GM19193 (cell line): Measurements from ENCODE around the gene HIVEP1.

Experiments
- POLR2A ChIP-seq: IDR thresholded peaks from 4 replicates; pipeline ENCODE4 v1.6.1; 2011; ENCODE audit not compliant: insufficient read depth, insufficient read length; ENCODE audit errors: extremely low read depth

HIVEP1 gene

DNA sequence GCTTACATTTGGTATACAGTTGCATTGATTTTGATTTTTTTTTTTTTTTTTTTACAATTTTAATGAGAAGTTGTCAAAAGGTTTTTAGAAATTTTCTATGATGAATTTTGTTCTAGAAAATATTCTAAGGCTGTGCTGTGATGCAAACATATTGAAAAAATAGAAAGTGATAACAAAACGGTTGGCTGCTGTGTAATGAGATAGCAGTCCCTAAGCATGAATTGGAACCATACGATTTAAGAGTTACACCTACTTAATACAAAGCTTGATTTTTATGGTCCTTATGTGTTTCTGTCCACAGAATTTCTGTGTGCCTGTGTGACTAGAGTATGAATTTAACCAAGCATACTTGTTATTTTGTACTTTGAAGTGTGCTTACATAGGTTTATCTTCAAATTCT is 12.1 kb downstream of the HIVEP1 start:
- no peak for TF ChIP-seq POLR2A

DNA sequence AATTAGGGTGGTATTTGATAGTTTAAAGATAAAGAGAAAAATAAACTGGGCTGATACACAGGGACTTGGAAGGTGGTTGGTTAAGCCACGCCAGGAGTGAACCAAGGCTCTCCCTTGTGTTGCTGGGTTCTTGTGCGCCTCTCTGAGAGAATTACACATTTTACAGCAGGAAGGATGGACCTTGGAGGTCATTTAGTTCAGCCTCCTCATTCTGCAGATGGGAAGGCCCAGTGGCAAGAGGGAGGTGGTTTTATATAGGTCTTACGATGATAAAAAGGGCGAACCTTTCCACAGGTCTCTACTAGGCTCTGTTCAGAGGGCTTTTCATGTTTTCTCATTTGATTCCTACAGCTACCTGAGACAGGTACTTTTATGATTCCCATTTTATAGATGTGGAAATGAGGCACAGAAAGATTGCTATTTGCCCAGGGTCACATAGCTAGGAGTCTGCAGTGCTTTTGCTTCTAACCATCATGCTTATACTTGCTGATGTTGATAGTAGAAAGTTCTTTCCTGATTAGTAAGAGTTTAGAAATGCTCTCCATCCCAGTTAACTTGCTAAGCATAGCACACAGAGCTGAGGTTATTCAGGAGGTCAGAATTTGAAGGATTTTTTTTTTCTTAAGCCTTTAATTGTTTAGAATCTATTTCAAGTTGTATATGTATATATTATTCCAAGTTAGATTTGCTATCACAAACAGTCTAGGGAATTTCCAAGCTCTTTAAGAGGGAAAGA is 12.8 kb downstream of the HIVEP1 start:
- no peak for TF ChIP-seq POLR2A

DNA sequence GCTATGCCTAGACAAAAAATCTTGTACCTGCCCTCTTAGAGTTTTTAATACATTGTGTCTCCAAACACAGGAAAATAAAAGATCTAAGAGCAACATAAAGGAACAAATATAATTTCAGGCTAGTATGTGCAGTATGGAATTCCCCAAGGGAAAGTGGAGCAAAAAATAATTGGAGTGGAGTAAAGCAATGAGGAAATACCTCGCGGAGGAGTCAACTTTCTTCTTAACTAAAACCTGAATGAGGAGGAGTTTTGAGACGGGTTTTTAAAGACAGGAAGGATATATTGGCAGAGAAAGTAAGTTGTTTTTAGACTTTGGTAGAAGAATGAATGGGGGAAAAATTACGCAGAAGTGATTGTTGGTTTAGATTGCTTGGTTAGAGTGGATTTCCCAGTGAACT is 14.0 kb downstream of the HIVEP1 start:
- no peak for TF ChIP-seq POLR2A

DNA sequence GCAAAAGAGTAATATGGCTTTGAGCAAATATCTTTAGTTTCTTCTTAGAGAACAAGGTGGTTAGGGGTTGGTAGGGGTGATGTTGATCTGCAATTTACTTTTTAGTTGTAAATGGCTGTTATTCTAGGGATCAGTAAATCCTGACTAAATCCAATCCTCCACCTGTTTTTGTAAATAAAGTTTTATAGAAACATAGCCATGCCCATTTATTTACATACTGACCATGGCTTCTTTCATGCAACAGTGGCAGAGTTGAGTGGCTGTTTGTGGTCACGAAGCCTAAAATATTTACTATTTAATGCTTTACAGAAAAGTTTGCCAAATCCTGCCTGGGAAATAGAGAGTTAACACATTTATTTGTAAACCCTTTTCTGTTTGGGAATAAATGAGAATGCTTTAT is 14.7 kb downstream of the HIVEP1 start:
- no peak for TF ChIP-seq POLR2A

DNA sequence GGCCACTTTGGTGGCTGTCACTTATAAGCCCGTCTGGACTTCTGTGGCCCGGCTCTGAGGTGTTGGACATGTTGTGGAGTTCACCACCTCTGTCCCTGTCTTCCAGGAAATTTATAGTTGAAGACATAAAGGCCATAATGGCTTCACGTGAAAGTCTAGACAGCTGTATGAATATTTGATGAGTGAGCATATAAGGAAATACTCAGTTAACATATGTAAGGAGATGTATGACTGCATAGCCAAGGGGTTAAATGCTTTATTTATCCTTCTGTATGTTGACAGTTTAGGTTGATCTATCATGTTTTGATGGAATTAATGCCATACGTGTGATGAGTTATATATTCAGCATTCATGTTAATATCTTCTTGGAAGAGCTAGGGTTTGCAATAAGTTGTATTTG is 16.1 kb downstream of the HIVEP1 start:
- TF ChIP-seq POLR2A: no peak

DNA sequence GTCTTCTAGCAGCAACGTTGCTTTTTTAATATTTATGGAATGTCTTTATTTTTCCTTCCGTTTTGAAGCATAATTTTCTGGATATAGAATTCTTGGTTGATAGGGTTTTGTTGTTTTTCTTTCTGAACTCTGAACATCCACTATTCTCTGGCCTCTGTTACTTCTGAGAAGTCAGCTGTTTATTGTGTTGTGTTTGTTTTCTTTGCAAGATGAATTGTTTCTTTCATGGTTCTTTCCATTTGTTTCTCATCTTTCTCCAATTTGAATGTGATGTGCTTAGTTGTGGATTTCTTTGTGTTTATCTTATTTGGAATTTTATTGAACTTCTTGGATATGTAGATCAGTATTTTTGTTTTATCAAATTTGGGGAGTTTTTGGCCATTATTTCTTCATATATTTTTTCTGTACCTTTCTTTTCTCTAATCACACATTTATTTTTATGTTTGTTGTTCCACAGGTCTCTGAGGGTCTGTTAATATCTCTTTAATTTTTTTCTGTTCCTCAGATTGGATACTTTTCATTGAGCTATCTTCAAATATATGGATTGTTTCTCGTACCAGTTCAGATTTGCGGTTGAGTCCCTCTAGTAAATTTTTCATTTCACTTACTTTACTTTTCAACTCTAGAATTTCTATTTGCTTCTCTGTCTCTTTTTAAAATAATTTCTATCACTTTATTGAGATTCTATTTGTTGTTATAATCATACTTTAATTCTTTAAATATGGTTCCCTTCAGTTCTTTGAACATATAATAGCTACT is 18.0 kb downstream of the HIVEP1 start:
- TF ChIP-seq POLR2A: no peak

DNA sequence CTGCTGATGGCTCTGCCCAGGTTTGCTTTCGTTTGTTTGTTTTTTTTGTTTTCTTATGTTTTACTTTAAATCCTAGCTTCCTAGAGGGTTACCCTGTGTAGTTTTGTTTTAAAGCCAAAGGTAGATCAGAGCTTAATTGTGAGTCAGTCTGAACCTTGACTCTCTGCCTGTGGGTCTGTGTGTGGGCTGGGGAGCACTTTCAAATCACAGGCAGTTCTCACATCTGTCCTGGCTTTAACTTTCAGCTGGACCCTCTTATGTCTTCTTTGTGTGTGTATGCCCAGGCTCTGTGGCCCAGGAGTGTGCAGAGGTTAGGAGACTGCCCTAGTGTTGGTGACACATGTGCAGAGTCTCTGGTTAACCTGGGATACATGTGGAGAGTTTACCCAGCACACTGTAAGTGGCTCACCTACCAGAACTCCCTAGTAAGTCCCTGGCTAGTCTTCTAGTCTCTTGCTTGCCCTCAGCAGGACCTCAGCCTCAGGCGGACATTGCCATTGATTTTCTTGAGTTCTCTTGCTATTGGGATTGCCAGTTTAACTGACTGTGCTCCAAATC is 19.0 kb downstream of the HIVEP1 start:
- TF ChIP-seq POLR2A: no peak

DNA sequence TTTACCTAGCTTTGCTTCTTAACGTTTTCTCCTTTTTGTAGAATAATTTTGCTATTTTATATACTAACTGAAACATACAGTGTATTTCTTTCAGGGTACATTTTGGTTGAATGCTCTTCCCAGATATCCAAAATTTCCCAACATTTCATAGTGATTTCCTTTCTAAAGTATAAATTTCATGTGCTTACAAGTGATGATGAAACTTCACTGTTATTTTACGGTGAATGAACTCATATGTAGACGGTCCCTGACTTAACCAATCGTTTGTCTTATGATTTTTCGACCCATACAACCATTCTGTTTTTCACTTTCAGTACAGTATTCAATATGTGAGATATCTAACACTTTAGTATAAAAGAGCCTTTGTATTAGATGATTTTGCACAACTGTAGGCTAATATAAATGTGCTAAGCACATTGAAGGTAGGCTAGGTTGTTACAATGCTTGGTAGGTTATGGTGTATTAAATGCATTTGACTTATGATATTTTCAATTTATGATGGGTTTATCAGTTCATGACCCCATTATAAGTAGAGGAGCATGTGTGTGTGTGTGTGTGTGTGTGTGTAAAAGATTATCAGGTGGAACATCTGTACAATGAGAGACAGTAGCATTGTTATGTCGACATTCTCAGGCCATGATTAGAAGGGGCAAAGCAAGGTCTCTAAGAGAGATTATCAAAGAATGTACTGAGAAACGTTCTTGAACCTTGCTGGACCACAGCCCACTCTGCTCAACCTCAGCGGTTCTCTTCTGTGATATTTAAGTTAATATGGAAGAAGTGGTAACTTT is 20.9 kb downstream of the HIVEP1 start:
- no peak for TF ChIP-seq POLR2A

DNA sequence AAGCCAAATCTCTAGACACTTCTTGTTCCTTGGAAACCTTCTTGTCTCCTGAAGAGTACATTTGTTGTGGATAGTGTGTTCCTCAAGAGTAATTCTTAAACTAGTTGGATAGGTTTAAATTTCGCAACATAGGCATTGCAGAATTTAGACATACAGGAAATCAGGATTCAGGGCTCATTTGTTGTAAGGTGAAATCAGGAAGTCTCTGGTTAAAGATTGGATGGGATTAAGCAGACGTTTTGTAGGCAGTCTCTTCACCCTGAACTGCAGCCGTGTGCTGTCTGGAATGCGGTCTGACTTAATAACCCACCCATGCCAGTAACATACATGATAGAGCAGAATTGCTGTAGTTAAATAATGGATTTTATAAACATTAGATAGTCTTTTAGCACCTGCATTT is 21.7 kb downstream of the HIVEP1 start:
- TF ChIP-seq POLR2A: no peak

DNA sequence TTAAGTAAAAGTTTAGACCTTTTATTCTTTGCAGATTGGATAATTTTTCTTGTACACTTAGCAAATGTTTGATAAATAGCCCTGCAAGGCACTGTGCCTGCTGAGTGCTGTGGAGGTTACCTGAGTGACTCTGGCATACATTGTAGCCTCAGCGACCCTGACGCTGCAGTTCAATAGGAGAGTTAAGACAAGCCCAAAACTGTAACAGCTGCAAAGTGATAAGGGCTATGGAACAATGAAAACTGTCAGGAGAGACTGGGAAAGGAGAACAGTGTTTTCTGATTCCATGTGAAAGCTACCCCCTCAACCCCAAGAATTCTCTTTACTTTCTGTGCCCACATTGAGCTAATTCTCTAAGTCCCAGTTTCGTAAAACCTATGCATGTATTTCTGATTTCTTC is 22.2 kb downstream of the HIVEP1 start:
- TF ChIP-seq POLR2A: no peak

DNA sequence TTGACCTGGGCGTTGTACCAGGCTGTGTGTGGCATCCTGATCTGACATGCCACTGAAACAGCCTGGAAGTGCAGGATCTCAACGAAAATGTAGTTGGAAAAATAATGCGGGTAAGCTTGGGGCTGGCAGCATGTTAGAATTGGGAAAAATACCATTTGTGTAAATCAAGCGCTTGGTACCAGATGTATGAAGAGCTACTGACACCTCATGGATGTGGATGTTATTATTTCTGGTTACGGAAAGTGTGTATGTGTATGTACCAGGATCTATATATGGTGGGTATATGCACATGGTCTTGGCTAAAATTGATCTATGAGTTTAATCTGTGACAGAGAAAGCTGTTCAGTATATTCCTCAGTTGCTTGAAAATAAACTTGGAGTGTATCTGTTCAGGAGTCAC is 22.7 kb downstream of the HIVEP1 start:
- no peak for TF ChIP-seq POLR2A

DNA sequence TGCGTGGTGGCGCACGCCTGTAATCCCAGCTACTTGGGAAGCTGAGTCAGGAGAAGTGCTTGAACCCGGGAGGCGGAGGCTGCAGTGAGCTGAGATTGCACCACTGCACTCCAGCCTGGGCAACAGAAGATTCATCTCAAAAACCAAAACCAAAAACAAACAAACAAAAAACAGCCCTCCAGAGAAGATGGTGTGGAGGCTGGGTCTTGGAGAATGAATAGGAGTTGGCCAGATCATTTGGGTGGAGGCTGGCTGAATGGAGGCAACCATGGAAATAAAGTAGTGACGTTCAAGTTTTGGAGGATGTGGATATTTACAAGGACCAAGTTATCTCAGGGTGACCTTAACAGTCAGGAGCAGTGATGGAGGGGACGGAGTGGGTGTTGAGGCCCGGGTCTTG is 24.7 kb downstream of the HIVEP1 start:
- no peak for TF ChIP-seq POLR2A

DNA sequence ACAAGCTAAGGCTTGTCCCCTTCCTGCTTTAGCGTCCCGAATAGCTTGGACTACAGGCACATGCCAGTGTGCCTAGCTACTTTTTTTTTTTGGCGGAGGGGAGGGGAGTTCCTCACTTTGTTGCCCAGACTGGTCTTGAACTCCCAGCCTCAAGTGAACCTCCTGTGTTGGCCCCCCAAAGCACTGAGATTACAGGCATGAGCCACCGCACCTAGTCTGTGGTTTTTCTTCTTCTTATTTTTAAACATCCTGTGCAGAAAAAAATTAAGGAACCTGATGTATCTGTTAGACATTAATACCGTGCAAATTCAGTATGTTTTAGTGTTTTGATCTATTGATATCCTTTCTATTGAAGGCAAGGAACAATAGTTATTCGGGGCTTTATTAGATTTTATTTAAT is 25.7 kb downstream of the HIVEP1 start:
- TF ChIP-seq POLR2A: no peak

DNA sequence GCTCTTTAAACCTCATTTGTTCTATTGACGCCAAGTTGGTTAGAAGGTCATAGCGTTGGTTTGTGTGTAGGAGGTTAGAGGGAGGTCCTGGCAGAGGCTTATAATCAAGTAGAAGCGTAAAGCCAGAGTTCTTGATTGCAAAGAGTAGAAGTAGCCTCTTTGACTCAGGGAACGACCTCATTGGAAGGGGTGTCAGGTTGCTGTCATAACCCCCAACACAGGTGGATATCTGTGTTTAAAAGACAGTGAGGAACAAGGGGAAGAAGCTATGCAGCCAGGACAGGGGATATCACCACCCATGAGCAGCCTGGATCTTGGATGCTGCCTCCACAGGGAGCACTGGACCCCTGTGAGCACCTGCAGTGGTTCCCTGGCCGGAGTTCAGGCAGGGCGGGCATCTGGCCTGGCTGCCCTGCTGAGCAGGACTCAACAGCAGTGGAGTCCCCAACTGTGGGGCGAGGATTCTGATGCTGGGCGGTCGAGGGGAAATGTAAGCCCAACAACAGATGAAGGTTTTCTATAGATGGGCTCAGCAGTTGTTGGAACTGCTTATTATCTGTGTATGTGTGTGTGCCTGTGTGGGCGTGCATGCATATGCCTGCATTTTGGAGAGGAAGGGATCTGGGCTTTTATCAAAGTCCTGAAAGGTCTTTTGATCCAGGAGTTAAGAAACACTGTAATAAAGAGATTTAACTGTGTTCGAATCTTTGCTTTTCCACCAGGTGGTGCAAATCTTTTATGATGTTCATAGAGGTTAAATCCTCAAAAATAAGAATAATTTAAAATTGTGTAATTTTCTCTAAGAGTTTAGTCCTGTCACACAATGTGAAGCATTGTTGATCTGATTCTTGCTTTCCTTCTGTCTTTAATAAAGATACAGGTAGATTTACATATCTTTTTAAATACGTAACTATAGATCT is 27.7 kb downstream of the HIVEP1 start:
- no peak for TF ChIP-seq POLR2A

DNA sequence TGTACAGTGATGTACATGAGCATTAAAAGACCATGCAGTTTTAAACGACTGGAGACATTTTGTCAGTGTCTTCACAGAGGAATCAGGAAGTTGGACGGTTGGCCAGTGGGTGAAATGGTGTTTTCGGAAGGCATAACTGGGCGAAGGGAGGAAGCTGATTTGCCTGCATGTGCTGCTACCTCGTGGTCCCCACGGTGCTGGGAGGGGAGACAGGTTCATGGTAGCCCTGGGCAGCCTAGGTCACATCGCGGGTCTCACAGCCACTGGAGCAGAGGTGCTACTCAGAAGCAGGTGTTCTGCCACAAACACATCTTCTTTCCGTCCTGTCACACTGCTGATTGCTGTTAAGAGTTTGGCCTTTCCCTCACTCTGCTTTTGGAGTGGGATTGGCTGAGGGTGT is 35.2 kb downstream of the HIVEP1 start:
- TF ChIP-seq POLR2A: peak; percentile 48

DNA sequence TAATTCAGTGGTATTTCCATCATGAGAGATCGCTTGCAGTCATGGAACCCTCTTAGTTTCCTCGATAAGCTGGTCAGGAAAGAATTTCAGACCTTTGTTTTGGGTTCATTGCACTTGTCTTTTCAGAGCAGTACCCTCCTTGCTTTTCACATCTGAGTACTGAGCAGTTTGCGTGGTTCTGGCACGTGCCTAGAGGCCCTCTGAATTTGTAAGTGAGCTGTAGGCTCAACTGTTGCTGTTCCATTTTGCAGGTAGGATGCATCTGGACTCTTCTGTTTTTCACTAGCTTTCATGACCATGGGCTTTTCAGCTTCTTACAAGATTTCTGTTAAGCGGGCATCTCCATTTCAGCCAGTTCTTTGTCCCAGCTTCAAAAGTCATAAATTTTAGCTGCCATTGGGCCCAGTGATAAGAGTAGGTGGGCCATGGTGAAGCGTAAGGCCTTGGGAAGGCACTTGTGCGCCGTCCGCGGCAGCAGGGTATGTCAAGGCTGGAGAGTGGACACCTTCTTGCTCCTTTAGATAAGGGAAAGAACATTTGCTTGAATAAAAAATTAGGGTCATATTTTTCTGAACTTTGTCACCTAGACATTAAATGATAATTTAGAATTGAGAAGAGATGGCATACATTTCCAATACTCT is 35.8 kb downstream of the HIVEP1 start:
- no peak for TF ChIP-seq POLR2A
